Transverse colon (tissue), 4 donors: ENCODE data around the gene ATG4A.

Source experiments
- POLR2A ChIP-seq: fragments of 450-650 bp; IDR thresholded peaks from one replicate; pipeline ENCODE4 v1.6.1; 2016; ENCODE audit warnings: antibody characterized with exemption, mild to moderate bottlenecking, moderate library complexity
- POLR2AphosphoS5 ChIP-seq, 3 donors: sonication (generic); formaldehyde crosslinking; IDR thresholded peaks; one replicate each; pipeline ENCODE4 v1.6.1; 2016; ENCODE audit warnings: antibody characterized with exemption in 3 of 3
- TF ChIP-seq, protein P1 (sequence below), 5 experiments: fragments of 200-600 bp in 3 of 5; fragments of 450-650 bp in 2 of 5; sonication (generic) in 3 of 5; IDR thresholded peaks; 1 replicate in 2 of 5; 2 replicates in 3 of 5; pipeline ENCODE4 v1.5.1; 2016 to 2017; ENCODE audit warnings: antibody characterized with exemption in 5 of 5, inconsistent platforms in 3 of 5, mild to moderate bottlenecking in 2 of 5, moderate library complexity in 1 of 5

DNA sequence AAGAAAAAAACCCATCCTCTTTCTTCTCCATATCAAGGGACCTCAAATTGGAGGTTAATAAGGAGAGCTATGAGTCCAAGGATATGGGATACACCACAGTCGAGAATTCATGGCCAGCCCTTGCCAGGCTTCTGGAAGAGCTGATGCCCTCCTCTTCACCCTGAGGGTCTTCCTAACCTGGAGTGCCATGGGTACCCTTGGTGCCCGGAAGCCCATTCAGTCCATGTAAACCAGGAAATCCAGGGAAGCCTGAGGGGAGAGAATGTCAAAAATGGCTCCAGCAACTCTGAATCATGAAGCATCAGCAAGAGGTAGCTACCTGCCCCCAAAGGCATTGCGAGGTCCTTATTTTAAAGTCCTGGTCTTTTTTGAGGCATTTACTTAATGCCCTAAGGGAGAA, 78.2 kb downstream of the ATG4A start:
- TF ChIP-seq, protein P1, sequence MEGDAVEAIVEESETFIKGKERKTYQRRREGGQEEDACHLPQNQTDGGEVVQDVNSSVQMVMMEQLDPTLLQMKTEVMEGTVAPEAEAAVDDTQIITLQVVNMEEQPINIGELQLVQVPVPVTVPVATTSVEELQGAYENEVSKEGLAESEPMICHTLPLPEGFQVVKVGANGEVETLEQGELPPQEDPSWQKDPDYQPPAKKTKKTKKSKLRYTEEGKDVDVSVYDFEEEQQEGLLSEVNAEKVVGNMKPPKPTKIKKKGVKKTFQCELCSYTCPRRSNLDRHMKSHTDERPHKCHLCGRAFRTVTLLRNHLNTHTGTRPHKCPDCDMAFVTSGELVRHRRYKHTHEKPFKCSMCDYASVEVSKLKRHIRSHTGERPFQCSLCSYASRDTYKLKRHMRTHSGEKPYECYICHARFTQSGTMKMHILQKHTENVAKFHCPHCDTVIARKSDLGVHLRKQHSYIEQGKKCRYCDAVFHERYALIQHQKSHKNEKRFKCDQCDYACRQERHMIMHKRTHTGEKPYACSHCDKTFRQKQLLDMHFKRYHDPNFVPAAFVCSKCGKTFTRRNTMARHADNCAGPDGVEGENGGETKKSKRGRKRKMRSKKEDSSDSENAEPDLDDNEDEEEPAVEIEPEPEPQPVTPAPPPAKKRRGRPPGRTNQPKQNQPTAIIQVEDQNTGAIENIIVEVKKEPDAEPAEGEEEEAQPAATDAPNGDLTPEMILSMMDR (IDR thresholded peaks at IDR 0.05) = no peak
- no peak for TF ChIP-seq POLR2A
- no peak for TF ChIP-seq POLR2AphosphoS5 (IDR thresholded peaks at IDR 0.05)
